NCI-H1436 (cell line): ENCODE measurements around the gene SDHA.

Experiments used
- DNase-seq: peaks from one replicate; lab custom pipeline; 2025; lab: John Stamatoyannopoulos, UW

The SDHA gene

GRCh38 chr5:217494-218456, at the start of gene SDHA, which contains the start of gene CCDC127:
Gene SDHA (plus strand): TSS chr5:218320. CDS start chr5:218356, 36 bp downstream.
Gene CCDC127 (minus strand): TSS chr5:218153. CDS start chr5:216849, 1,304 bp downstream.
- DNase-seq: peak; percentile 93

- DNase-seq: no peak
Observed at GRCh38 chr5:169071-169727, 48.9 kb upstream of the SDHA start.

GRCh38 chr5:169728-170094, 48.4 kb upstream of the SDHA start:
- DNase-seq: no peak

- DNase-seq: no peak
Observed at GRCh38 chr5:170971-171800, 46.9 kb upstream of the SDHA start.

GRCh38 chr5:171801-172331, 46.3 kb upstream of the SDHA start:
- DNase-seq: no peak

- DNase-seq: no peak
Observed at GRCh38 chr5:172421-172820, 45.7 kb upstream of the SDHA start.

- no peak for DNase-seq
Observed at GRCh38 chr5:172841-173251, 45.3 kb upstream of the SDHA start.

GRCh38 chr5:173392-174290, 44.5 kb upstream of the SDHA start:
- DNase-seq: no peak

GRCh38 chr5:174291-174600, 43.9 kb upstream of the SDHA start:
- no peak for DNase-seq

GRCh38 chr5:174876-175465, 43.1 kb upstream of the SDHA start:
- DNase-seq: no peak

- no peak for DNase-seq
Observed at GRCh38 chr5:176296-176823, 41.8 kb upstream of the SDHA start.

- DNase-seq: peak; percentile 12
Observed at GRCh38 chr5:178110-178509, 40.0 kb upstream of the SDHA start.

- DNase-seq: no peak
Observed at GRCh38 chr5:179401-179800, 38.7 kb upstream of the SDHA start.

- DNase-seq: no peak
Observed at GRCh38 chr5:180286-180918, 37.7 kb upstream of the SDHA start.

- no peak for DNase-seq
Observed at GRCh38 chr5:181160-181559, 37.0 kb upstream of the SDHA start.

- DNase-seq: no peak
Observed at GRCh38 chr5:181566-181965, 36.6 kb upstream of the SDHA start.

- no peak for DNase-seq
Observed at GRCh38 chr5:182126-182525, 36.0 kb upstream of the SDHA start.

GRCh38 chr5:184471-184870, 33.6 kb upstream of the SDHA start:
- DNase-seq: no peak

- no peak for DNase-seq
Observed at GRCh38 chr5:185095-186070, 32.7 kb upstream of the SDHA start.
